ENCODE data around the gene P2RY2. TPM values are rescaled to one million over a fixed set of nuclear protein-coding genes. Genes with fewer than 3 reads are reported as not detected.

P2RY2 gene
- total and polyA plus RNA-seq, 2 experiments from 2014 or later: 0.63 to 1.6 TPM

DNA sequence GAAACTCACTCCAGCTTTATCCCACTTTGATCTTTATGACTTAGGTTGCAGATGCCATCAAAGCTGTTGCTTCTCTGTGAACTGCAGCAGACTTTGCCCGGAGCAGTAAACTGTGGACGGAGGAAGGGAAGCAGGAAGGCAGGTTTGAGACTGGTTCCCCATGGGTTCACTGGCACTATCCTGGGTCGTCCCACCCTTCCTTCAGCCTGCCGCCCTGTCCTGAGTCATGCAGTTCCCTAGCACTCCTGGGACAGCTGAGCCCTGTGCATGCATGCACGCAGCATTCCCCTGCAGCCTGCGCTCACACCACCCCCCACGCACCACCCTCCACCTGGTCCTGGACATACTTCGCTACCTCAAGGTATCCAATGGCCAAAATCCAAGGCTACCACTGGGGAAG lies 23.5 kb upstream of the P2RY2 start:
- Histone ChIP-seq H3K4me1 (ENCODE audit: insufficient read depth) (peaks cover 3% of the 10 kb centered on the region), H3K4me3 (no peak overlapping the region), H2AFZ (no peak overlapping the region), H3K79me2 (replicated peaks; ENCODE audit: insufficient read depth) (no peaks in the 10 kb centered on the region), H3K27ac (ENCODE audit: low read depth) (no peak overlapping the region), H3K4me2 (no peak overlapping the region), H3K9me2 (ENCODE audit: insufficient read depth) (0 out of 2 replicates have a peak, but pooled peaks cover 4% of the 10 kb centered on the region), H3F3A (replicated peaks; ENCODE audit: low read depth) (no peaks in the 10 kb centered on the region), H3K27me3 (ENCODE audit: insufficient read depth) (no peaks in the 10 kb centered on the region), H4K20me1 (replicated peaks; ENCODE audit: insufficient read depth) (no peaks in the 10 kb centered on the region), H3K36me3 (ENCODE audit: insufficient read depth) (no peaks in the 10 kb centered on the region)
- TF ChIP-seq EZH2 (IDR thresholded peaks at IDR 0.05; ENCODE audit: low read depth, unreplicated experiment) (no peak), STAT1 (IDR thresholded peaks at IDR 0.05; ENCODE audit: unreplicated experiment) (no peak), JUNB (IDR thresholded peaks at IDR 0.05; ENCODE audit: unreplicated experiment) (no peak), POLR2AphosphoS5 (IDR thresholded peaks at IDR 0.05; ENCODE audit: low read depth) (no peak), ZNF114 (CRISPR knock-in tag; IDR thresholded peaks at IDR 0.05) (no peak), ZNF331 (CRISPR knock-in tag; IDR thresholded peaks at IDR 0.05; ENCODE audit: low read depth) (no peak), CREB1 (CRISPR knock-in tag; IDR thresholded peaks at IDR 0.05; ENCODE audit: low read depth) (no peak), NANOG (IDR thresholded peaks at IDR 0.05; ENCODE audit: borderline replicate concordance) (no peak), EZH2phosphoT487 (IDR thresholded peaks at IDR 0.05; ENCODE audit: unreplicated experiment) (no peak)
- TF ChIP-seq, protein P1, sequence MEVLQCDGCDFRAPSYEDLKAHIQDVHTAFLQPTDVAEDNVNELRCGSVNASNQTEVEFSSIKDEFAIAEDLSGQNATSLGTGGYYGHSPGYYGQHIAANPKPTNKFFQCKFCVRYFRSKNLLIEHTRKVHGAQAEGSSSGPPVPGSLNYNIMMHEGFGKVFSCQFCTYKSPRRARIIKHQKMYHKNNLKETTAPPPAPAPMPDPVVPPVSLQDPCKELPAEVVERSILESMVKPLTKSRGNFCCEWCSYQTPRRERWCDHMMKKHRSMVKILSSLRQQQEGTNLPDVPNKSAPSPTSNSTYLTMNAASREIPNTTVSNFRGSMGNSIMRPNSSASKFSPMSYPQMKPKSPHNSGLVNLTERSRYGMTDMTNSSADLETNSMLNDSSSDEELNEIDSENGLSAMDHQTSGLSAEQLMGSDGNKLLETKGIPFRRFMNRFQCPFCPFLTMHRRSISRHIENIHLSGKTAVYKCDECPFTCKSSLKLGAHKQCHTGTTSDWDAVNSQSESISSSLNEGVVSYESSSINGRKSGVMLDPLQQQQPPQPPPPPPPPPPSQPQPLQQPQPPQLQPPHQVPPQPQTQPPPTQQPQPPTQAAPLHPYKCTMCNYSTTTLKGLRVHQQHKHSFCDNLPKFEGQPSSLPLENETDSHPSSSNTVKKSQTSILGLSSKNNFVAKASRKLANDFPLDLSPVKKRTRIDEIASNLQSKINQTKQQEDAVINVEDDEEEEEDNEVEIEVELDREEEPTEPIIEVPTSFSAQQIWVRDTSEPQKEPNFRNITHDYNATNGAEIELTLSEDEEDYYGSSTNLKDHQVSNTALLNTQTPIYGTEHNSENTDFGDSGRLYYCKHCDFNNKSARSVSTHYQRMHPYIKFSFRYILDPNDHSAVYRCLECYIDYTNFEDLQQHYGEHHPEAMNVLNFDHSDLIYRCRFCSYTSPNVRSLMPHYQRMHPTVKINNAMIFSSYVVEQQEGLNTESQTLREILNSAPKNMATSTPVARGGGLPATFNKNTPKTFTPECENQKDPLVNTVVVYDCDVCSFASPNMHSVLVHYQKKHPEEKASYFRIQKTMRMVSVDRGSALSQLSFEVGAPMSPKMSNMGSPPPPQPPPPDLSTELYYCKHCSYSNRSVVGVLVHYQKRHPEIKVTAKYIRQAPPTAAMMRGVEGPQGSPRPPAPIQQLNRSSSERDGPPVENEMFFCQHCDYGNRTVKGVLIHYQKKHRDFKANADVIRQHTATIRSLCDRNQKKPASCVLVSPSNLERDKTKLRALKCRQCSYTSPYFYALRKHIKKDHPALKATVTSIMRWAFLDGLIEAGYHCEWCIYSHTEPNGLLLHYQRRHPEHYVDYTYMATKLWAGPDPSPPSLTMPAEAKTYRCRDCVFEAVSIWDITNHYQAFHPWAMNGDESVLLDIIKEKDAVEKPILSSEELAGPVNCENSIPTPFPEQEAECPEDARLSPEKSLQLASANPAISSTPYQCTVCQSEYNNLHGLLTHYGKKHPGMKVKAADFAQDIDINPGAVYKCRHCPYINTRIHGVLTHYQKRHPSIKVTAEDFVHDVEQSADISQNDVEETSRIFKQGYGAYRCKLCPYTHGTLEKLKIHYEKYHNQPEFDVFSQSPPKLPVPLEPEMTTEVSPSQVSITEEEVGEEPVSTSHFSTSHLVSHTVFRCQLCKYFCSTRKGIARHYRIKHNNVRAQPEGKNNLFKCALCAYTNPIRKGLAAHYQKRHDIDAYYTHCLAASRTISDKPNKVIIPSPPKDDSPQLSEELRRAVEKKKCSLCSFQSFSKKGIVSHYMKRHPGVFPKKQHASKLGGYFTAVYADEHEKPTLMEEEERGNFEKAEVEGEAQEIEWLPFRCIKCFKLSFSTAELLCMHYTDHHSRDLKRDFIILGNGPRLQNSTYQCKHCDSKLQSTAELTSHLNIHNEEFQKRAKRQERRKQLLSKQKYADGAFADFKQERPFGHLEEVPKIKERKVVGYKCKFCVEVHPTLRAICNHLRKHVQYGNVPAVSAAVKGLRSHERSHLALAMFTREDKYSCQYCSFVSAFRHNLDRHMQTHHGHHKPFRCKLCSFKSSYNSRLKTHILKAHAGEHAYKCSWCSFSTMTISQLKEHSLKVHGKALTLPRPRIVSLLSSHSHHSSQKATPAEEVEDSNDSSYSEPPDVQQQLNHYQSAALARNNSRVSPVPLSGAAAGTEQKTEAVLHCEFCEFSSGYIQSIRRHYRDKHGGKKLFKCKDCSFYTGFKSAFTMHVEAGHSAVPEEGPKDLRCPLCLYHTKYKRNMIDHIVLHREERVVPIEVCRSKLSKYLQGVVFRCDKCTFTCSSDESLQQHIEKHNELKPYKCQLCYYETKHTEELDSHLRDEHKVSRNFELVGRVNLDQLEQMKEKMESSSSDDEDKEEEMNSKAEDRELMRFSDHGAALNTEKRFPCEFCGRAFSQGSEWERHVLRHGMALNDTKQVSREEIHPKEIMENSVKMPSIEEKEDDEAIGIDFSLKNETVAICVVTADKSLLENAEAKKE (CRISPR knock-in tag; IDR thresholded peaks at IDR 0.05): no peak
- TF ChIP-seq, protein P2, sequence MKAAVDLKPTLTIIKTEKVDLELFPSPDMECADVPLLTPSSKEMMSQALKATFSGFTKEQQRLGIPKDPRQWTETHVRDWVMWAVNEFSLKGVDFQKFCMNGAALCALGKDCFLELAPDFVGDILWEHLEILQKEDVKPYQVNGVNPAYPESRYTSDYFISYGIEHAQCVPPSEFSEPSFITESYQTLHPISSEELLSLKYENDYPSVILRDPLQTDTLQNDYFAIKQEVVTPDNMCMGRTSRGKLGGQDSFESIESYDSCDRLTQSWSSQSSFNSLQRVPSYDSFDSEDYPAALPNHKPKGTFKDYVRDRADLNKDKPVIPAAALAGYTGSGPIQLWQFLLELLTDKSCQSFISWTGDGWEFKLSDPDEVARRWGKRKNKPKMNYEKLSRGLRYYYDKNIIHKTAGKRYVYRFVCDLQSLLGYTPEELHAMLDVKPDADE (IDR thresholded peaks at IDR 0.05): no peak
- TF ChIP-seq, protein P3, sequence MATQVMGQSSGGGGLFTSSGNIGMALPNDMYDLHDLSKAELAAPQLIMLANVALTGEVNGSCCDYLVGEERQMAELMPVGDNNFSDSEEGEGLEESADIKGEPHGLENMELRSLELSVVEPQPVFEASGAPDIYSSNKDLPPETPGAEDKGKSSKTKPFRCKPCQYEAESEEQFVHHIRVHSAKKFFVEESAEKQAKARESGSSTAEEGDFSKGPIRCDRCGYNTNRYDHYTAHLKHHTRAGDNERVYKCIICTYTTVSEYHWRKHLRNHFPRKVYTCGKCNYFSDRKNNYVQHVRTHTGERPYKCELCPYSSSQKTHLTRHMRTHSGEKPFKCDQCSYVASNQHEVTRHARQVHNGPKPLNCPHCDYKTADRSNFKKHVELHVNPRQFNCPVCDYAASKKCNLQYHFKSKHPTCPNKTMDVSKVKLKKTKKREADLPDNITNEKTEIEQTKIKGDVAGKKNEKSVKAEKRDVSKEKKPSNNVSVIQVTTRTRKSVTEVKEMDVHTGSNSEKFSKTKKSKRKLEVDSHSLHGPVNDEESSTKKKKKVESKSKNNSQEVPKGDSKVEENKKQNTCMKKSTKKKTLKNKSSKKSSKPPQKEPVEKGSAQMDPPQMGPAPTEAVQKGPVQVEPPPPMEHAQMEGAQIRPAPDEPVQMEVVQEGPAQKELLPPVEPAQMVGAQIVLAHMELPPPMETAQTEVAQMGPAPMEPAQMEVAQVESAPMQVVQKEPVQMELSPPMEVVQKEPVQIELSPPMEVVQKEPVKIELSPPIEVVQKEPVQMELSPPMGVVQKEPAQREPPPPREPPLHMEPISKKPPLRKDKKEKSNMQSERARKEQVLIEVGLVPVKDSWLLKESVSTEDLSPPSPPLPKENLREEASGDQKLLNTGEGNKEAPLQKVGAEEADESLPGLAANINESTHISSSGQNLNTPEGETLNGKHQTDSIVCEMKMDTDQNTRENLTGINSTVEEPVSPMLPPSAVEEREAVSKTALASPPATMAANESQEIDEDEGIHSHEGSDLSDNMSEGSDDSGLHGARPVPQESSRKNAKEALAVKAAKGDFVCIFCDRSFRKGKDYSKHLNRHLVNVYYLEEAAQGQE (IDR thresholded peaks at IDR 0.05; ENCODE audit: unreplicated experiment): no peak
- TF ChIP-seq, protein P4, sequence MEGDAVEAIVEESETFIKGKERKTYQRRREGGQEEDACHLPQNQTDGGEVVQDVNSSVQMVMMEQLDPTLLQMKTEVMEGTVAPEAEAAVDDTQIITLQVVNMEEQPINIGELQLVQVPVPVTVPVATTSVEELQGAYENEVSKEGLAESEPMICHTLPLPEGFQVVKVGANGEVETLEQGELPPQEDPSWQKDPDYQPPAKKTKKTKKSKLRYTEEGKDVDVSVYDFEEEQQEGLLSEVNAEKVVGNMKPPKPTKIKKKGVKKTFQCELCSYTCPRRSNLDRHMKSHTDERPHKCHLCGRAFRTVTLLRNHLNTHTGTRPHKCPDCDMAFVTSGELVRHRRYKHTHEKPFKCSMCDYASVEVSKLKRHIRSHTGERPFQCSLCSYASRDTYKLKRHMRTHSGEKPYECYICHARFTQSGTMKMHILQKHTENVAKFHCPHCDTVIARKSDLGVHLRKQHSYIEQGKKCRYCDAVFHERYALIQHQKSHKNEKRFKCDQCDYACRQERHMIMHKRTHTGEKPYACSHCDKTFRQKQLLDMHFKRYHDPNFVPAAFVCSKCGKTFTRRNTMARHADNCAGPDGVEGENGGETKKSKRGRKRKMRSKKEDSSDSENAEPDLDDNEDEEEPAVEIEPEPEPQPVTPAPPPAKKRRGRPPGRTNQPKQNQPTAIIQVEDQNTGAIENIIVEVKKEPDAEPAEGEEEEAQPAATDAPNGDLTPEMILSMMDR (conservative IDR thresholded peaks at IDR 0.05; ENCODE audit: low read depth in 2 of 2): no peak
- no peaks in the 10 kb centered on the region for H3K9me3 Mint-ChIP-seq
- H3K27ac Mint-ChIP-seq: no peak overlapping the region
- peaks cover 10% of the 10 kb centered on the region for H3K27me3 Mint-ChIP-seq (ENCODE audit: insufficient read depth, low read depth, poor library complexity)
- no peak overlapping the region for H3K4me3 Mint-ChIP-seq
- H3K4me1 Mint-ChIP-seq: peaks cover 9% of the 10 kb centered on the region; the same call in 2 of the 3 replicates
- DNase-seq (ENCODE audit: low spot score): no peak
- H3K36me3 Mint-ChIP-seq (ENCODE audit: low read depth): no peaks in the 10 kb centered on the region
- ATAC-seq: no peak

All from GM23338 (cell line).